Uterus (tissue), 2 donors: ENCODE measurements around the gene DMXL2.

Experiments
- POLR2A ChIP-seq, 2 donors: fragments of 450-650 bp; IDR thresholded peaks; one replicate each; pipeline ENCODE4 v1.6.1; 2016; ENCODE audit warnings: antibody characterized with exemption in 2 of 2, mild to moderate bottlenecking in 1 of 2, moderate library complexity in 1 of 2
- TF ChIP-seq, protein P1 (sequence below), 4 experiments: fragments of 200-600 bp in 2 of 4; fragments of 450-650 bp in 2 of 4; sonication (generic) in 2 of 4; IDR thresholded peaks; one replicate each; pipeline ENCODE4 v1.5.1; 2016 to 2019; ENCODE audit warnings: antibody characterized with exemption in 4 of 4, mild to moderate bottlenecking in 2 of 4, moderate library complexity in 1 of 4

DNA sequence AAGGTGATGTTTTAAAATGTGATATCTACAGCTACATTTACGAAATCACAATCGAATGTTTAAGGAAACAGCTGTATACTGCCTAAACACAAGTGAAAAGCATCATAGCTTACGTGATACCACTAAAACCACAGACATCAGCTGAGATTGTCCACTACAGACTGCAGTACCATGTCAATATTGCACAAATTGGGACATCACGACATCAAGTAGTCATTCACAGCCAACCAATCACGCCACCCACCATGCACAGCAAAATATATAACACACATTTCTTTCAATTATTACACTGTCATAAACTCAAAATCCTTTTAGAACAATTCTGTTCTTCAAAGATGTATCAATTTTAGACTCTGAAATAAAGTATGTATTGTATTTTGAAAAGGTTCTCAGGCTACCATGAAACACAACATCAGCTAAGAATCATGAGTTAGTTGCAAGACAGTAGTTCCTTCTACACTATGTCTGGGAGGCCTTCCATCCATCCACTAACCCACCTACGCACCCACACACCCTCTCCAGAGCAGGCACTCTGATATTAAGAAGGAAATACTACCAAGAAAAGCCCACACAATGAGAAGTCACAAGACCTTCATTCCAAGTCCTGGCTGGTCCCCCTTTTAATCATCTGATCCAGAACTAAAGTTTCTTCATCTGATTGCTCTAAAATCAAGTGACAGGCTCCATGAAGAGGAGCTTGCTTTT, 3.1 kb downstream of the DMXL2 start:
- TF ChIP-seq POLR2A (IDR thresholded peaks at IDR 0.05): no peak
- TF ChIP-seq, protein P1, sequence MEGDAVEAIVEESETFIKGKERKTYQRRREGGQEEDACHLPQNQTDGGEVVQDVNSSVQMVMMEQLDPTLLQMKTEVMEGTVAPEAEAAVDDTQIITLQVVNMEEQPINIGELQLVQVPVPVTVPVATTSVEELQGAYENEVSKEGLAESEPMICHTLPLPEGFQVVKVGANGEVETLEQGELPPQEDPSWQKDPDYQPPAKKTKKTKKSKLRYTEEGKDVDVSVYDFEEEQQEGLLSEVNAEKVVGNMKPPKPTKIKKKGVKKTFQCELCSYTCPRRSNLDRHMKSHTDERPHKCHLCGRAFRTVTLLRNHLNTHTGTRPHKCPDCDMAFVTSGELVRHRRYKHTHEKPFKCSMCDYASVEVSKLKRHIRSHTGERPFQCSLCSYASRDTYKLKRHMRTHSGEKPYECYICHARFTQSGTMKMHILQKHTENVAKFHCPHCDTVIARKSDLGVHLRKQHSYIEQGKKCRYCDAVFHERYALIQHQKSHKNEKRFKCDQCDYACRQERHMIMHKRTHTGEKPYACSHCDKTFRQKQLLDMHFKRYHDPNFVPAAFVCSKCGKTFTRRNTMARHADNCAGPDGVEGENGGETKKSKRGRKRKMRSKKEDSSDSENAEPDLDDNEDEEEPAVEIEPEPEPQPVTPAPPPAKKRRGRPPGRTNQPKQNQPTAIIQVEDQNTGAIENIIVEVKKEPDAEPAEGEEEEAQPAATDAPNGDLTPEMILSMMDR (IDR thresholded peaks at IDR 0.05): no peak
